H1 (cell line): Measurements from ENCODE around the gene PXN. TPM values are rescaled to one million over a fixed set of nuclear protein-coding genes. Genes with fewer than 3 reads are reported as not detected.

Source experiments
- CTCF ChIA-PET: fragments of 300-600 bp; sonication (Branson Sonifier 250); formaldehyde crosslinking; loops from one replicate; lab custom pipeline; 2021; ENCODE audit not compliant: partially characterized antibody; lab: Charles Lee
- POLR2A ChIA-PET: fragments of 300-600 bp; sonication (Branson Sonifier 250); formaldehyde crosslinking; loops from one replicate; lab custom pipeline; 2021; ENCODE audit warnings: inconsistent platforms; ENCODE audit not compliant: partially characterized antibody; lab: Charles Lee
- DNase-seq, 2 experiments: peaks; one replicate each; pipeline versions ENCODE4 v3.0.0 to v3.0.0-alpha.2; 2010 to 2022; ENCODE audit warnings: low spot score in 2 of 2, low read depth in 1 of 2, mixed read lengths in 1 of 2
- FAIRE-seq: peaks from 2 replicates; lab custom pipeline; 2011; peaks lifted over from hg19 to GRCh38; lab: Jason Lieb, UNC
- H2AFZ ChIP-seq: 2 replicates; pipeline ENCODE4 v1.8.1; 2012; ENCODE audit warnings: low read length, inconsistent platforms
- H2AK5ac ChIP-seq: 2 replicates; pipeline ENCODE4 v1.6.1; 2013; ENCODE audit warnings: low read depth, low read length
- H2BK120ac ChIP-seq: replicated peaks from 2 replicates; pipeline ENCODE3; 2013; ENCODE audit warnings: low read depth, low read length, inconsistent platforms
- H2BK12ac ChIP-seq: 2 replicates; pipeline ENCODE4 v1.6.1; 2013; ENCODE audit warnings: low read depth, low read length
- H2BK15ac ChIP-seq: 2 replicates; pipeline ENCODE4 v1.6.1; 2013; ENCODE audit warnings: low read length
- H2BK20ac ChIP-seq: 2 replicates; pipeline ENCODE4 v1.6.1; 2013; ENCODE audit warnings: low read length
- H2BK5ac ChIP-seq: 2 replicates; pipeline ENCODE4 v1.6.1; 2013; ENCODE audit warnings: low read depth, low read length
- H3K14ac ChIP-seq: 2 replicates; pipeline ENCODE4 v1.6.1; 2013; ENCODE audit warnings: inconsistent platforms; ENCODE audit not compliant: insufficient read length
- H3K18ac ChIP-seq: 2 replicates; pipeline ENCODE4 v1.6.1; 2013; ENCODE audit warnings: low read length; ENCODE audit errors: extremely low read depth
- H3K23ac ChIP-seq: 2 replicates; pipeline ENCODE4 v1.6.1; 2013; ENCODE audit warnings: inconsistent platforms; ENCODE audit not compliant: insufficient read length
- H3K23me2 ChIP-seq: 2 replicates; pipeline ENCODE4 v1.6.1; 2013; ENCODE audit warnings: low read depth, low read length
- H3K27ac ChIP-seq: 2 replicates; pipeline ENCODE4 v1.6.1; 2011; ENCODE audit warnings: low read depth, low read length, inconsistent platforms
- H3K27me3 ChIP-seq, 4 experiments: replicated peaks in 1 of 4; 1 replicate in 1 of 4; 2 replicates in 3 of 4; pipeline versions ENCODE4 v1.6.1 to v1.8.1; 2011 to 2013; ENCODE audit warnings: low read length in 3 of 4, mild to moderate bottlenecking in 3 of 4, inconsistent platforms in 2 of 4, mixed read lengths in 2 of 4, moderate library complexity in 1 of 4; ENCODE audit not compliant: control insufficient read depth in 3 of 4, insufficient read depth in 3 of 4; ENCODE audit errors: extremely low read depth in 1 of 4
- H3K36me3 ChIP-seq, 4 experiments: 2 replicates each; pipeline versions ENCODE4 v1.6.1 to v1.8.1; 2011 to 2013; ENCODE audit warnings: mild to moderate bottlenecking in 4 of 4, low read length in 3 of 4, moderate library complexity in 2 of 4, control low read depth in 1 of 4, inconsistent platforms in 1 of 4; ENCODE audit not compliant: insufficient read depth in 4 of 4, control insufficient read depth in 2 of 4
- H3K4ac ChIP-seq: replicated peaks from 2 replicates; pipeline ENCODE3; 2013; ENCODE audit warnings: low read length, low read depth, mixed read lengths, inconsistent platforms; ENCODE audit not compliant: insufficient read length
- H3K4me1 ChIP-seq, 4 experiments: replicated peaks in 1 of 4; 1 replicate in 1 of 4; 2 replicates in 3 of 4; pipeline versions ENCODE4 v1.6.1 to v1.8.1; 2011 to 2013; ENCODE audit warnings: low read length in 3 of 4, inconsistent platforms in 2 of 4, mixed read lengths in 1 of 4; ENCODE audit not compliant: insufficient read depth in 4 of 4, control insufficient read depth in 3 of 4
- H3K4me2 ChIP-seq, 2 experiments: 2 replicates each; pipeline versions ENCODE4 v1.6.1 to v1.8.1; 2011 to 2013; ENCODE audit warnings: low read depth in 2 of 2, low read length in 2 of 2, control low read depth in 1 of 2, inconsistent platforms in 1 of 2, mild to moderate bottlenecking in 1 of 2; ENCODE audit not compliant: insufficient read depth in 1 of 2
- H3K4me3 ChIP-seq, 4 experiments: fragments of 200-600, 300-600 bp in 1 of 4; sonication (generic), shearing (Covaris generic), sonication (Bioruptor Twin) in 1 of 4; 2 replicates each; pipeline versions ENCODE4 v1.5.1 to v1.8.1; 2011 to 2016; ENCODE audit warnings: low read length in 4 of 4, low read depth in 3 of 4, control low read depth in 2 of 4, inconsistent platforms in 2 of 4, mild to moderate bottlenecking in 2 of 4, mixed read lengths in 1 of 4, moderate library complexity in 1 of 4; ENCODE audit not compliant: insufficient read depth in 2 of 4; ENCODE audit errors: extremely low read depth in 1 of 4
- H3K56ac ChIP-seq: replicated peaks from 2 replicates; pipeline ENCODE3; 2013; ENCODE audit warnings: low read depth, mild to moderate bottlenecking, mixed read lengths, low read length, inconsistent platforms; ENCODE audit not compliant: insufficient read length
- H3K79me1 ChIP-seq: 2 replicates; pipeline ENCODE4 v1.6.1; 2013; ENCODE audit warnings: low read depth, low read length, control low read depth
- H3K79me2 ChIP-seq, 2 experiments: 2 replicates each; pipeline versions ENCODE4 v1.6.1 to v1.8.1; 2012 to 2013; ENCODE audit warnings: low read length in 2 of 2, mild to moderate bottlenecking in 2 of 2, inconsistent platforms in 1 of 2; ENCODE audit not compliant: insufficient read depth in 2 of 2, control insufficient read depth in 1 of 2
- H3K9ac ChIP-seq, 4 experiments: replicated peaks in 1 of 4; 1 replicate in 1 of 4; 2 replicates in 3 of 4; pipeline versions ENCODE4 v1.6.1 to v1.8.1; 2011 to 2013; ENCODE audit warnings: low read depth in 3 of 4, low read length in 3 of 4, control low read depth in 2 of 4, mild to moderate bottlenecking in 2 of 4, moderate library complexity in 2 of 4, inconsistent platforms in 1 of 4; ENCODE audit errors: extremely low read depth in 1 of 4
- H3K9me3 ChIP-seq, 2 experiments: 2 replicates each; pipeline versions ENCODE4 v1.6.1 to v1.8.1; 2012 to 2013; ENCODE audit warnings: mild to moderate bottlenecking in 2 of 2, moderate library complexity in 2 of 2, control low read depth in 1 of 2, inconsistent platforms in 1 of 2, low read depth in 1 of 2, low read length in 1 of 2, mixed read lengths in 1 of 2; ENCODE audit not compliant: insufficient read depth in 2 of 2
- H4K20me1 ChIP-seq, 2 experiments: replicated peaks in 1 of 2; 2 replicates each; pipeline versions ENCODE3 to v1.8.1; 2011 to 2013; ENCODE audit warnings: inconsistent platforms in 2 of 2, low read length in 2 of 2, mild to moderate bottlenecking in 1 of 2; ENCODE audit not compliant: insufficient read depth in 2 of 2, control insufficient read depth in 1 of 2
- H4K5ac ChIP-seq: 2 replicates; pipeline ENCODE4 v1.6.1; 2013; ENCODE audit warnings: low read length, low read depth, mixed read lengths, inconsistent platforms; ENCODE audit not compliant: insufficient read length
- H4K8ac ChIP-seq: 2 replicates; pipeline ENCODE4 v1.8.0; 2013; ENCODE audit warnings: mild to moderate bottlenecking, moderate library complexity, low read length, inconsistent platforms; ENCODE audit not compliant: insufficient read depth; ENCODE audit errors: extremely low read depth
- H4K91ac ChIP-seq: replicated peaks from 2 replicates; pipeline ENCODE3; 2013; ENCODE audit warnings: low read length, mixed read lengths, inconsistent platforms; ENCODE audit not compliant: insufficient read length
- EZH2 ChIP-seq: fragments of 200-600 bp; sonication (generic); IDR thresholded peaks from 2 replicates; pipeline ENCODE4 v1.7.1; 2012; ENCODE audit warnings: low read depth, mild to moderate bottlenecking, moderate library complexity, low read length, inconsistent platforms; ENCODE audit not compliant: severe bottlenecking
- NRF1 ChIP-seq: IDR thresholded peaks from 2 replicates; pipeline ENCODE4 v1.6.1; 2011; ENCODE audit warnings: mild to moderate bottlenecking, low read depth, low read length, improper control_type of control experiment
- SIRT6 ChIP-seq: IDR thresholded peaks from one replicate; pipeline ENCODE4 v1.7.1; 2012; ENCODE audit warnings: low read length, inconsistent platforms
- WGBS, 2 experiments: shearing (Covaris generic) in 1 of 2; methylation state at CpG; one replicate each; pipeline versions ENCODE4 v1.1.6 to v1.1.7; 2013 to 2015; ENCODE audit warnings: low lambda C conversion rate in 2 of 2, mixed read lengths in 2 of 2, inconsistent platforms in 1 of 2, low coverage in 1 of 2, missing lambda C conversion rate in 1 of 2; ENCODE audit not compliant: insufficient replicate concordance in 2 of 2, insufficient coverage in 1 of 2, insufficient read length in 1 of 2; ENCODE audit errors: extremely low coverage in 1 of 2, missing lambda C conversion rate in 1 of 2; 5-methylcytosine and 5-hydroxymethylcytosine counted together
- polyA plus RNA-seq, 7 experiments: library from polyadenylated mRNA; depleted of rRNA in 3 of 7; stranded (reverse) in 5 of 7; unstranded in 2 of 7; fragments of >200 nt in 5 of 7; fragments of 200-250 nt in 2 of 7; gene quantifications; 1 replicate in 5 of 7; 2 replicates in 1 of 7; 4 replicates in 1 of 7; pipeline versions ENCODE4 v1.2.1 to v1.2.3, GENCODE V29; 2011 to 2013; ENCODE audit warnings: missing spikeins in 2 of 7, mixed read lengths in 2 of 7
- total RNA-seq: library from RNA; stranded (reverse); fragmentation: NEBNext Ultra II Directional; extraction: Animal tissue kit (Norgen Biotek cat#: 25700); gene quantifications from 2 replicates; pipeline ENCODE4 v1.2.1, GENCODE V29; 2021

Gene PXN
- total and polyA plus RNA-seq, 2 of the 8 experiments (the other 6 are each of a cell fraction or from before 2014, with no cell fraction given): 51.0 to 105 TPM

GRCh38 chr12:120276734-120277133, 11.2 kb upstream of the PXN start:
- Histone ChIP-seq H2BK20ac (no peak overlapping the region), H2BK12ac (no peak overlapping the region), H2AFZ (no peak overlapping the region), H3K4ac (no peak overlapping the region), H3K4me1 (no peaks in the 10 kb centered on the region), H4K5ac (no peak overlapping the region), H3K56ac (no peak overlapping the region), H3K18ac (no peak overlapping the region), H3K36me3 (no peaks in the 10 kb centered on the region), H3K9me3 (peaks cover 8 to 13% of the 10 kb centered on the region in 2 experiments; a peak in 3 of 4 replicates), H3K27ac (no peak overlapping the region), H3K9ac (no peak overlapping the region), H3K4me2 (no peak overlapping the region), H4K91ac (no peak overlapping the region), H3K23me2 (no peaks in the 10 kb centered on the region), H3K4me3 (no peak overlapping the region), H2AK5ac (no peak overlapping the region), H2BK15ac (no peak overlapping the region), H3K79me1 (no peaks in the 10 kb centered on the region), H3K79me2 (no peaks in the 10 kb centered on the region), H2BK5ac (no peak overlapping the region), H2BK120ac (no peak overlapping the region), H3K14ac (no peak overlapping the region), H3K27me3 (no peaks in the 10 kb centered on the region), H4K8ac (no peak overlapping the region), H4K20me1 (no peaks in the 10 kb centered on the region), H3K23ac (no peak overlapping the region)
- DNase-seq (no peak), FAIRE-seq (no peak)
- WGBS, 2 experiments: 97% methylated on average over 6 of the region's 6 CpGs; no CpG with 5 or more reads in 1 of the 2 experiments
- ChIA-PET CTCF (interaction anchor here (0.7 to 2.8 kb wide), 3 partner anchors 48 to 400 kb away, joined by 3 to 12 read pairs (median 5); no protein-coding TSS in a partner anchor), POLR2A (interaction anchor here (3.2 to 67.0 kb wide), 2 partner anchors 15 to 48 kb away, joined by 39 to 4270 read pairs; partner anchors contain the start of genes GCN1, PXN, RNU4-1 and RNU4-2)
- TF ChIP-seq SIRT6 (no peak), NRF1 (no peak), EZH2 (no peak)
